Measurements from ENCODE around the gene KRT85. TPM values are rescaled to one million over a fixed set of nuclear protein-coding genes. Genes with fewer than 3 reads are reported as not detected.

Gene KRT85
- total RNA-seq, 1 experiment from 2014 or later = not detected

DNA sequence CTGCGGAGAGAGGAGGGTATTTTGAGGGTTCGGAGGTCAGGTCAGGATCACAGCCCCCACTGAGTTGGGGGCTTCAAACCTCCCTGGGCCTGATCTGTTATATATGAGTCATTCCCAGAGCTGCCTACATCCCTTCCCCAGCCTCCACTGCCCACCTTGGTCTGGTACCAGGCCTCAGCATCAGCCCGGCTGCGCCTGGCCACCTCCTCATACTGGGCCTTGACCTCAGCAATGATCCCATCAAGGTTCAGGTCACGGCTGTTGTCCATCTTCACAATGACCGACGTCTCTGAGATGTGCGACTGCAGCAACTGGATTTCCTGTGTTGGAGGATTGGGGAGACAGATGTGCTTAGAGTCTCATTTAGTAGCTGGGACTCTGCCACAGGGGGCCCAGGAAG, 13.9 kb upstream of the KRT85 start:
- ChIA-PET CTCF (no interaction called here), POLR2A (ENCODE audit: low non-redundant PET) (no interaction called here)
- Histone ChIP-seq H3K4me1 (ENCODE audit: insufficient read depth, low read length, poor library complexity, severe bottlenecking) (no peaks in the 10 kb centered on the region), H3K27ac (ENCODE audit: low read depth, low read length, poor library complexity, severe bottlenecking) (no peak overlapping the region), H3K9me3 (ENCODE audit: low read depth, low read length, poor library complexity, severe bottlenecking) (no peaks in the 10 kb centered on the region), H3K36me3 (ENCODE audit: insufficient read depth, low read length, poor library complexity, severe bottlenecking) (no peaks in the 10 kb centered on the region), H3K27me3 (replicated peaks; ENCODE audit: insufficient read depth, low read depth, low read length, poor library complexity) (no peaks in the 10 kb centered on the region), H3K4me3 (ENCODE audit: low read depth, low read length, poor library complexity, severe bottlenecking) (no peak overlapping the region)
- TF ChIP-seq CTCF (conservative IDR thresholded peaks at IDR 0.05; ENCODE audit: low read depth, low read length) (no peak), EZH2 (IDR thresholded peaks at IDR 0.05; ENCODE audit: borderline replicate concordance, low read depth, low read length, poor library complexity, severe bottlenecking) (no peak)
- intact Hi-C loops (cut with micrococcal nuclease; ENCODE audit: unreplicated experiment) = no loop called here
- BruUV-seq (replicated peaks) = no TSS peak
- no peak for DNase-seq (ENCODE audit: low spot score)

- Histone ChIP-seq H3K36me3 (ENCODE audit: insufficient read depth, low read length, poor library complexity, severe bottlenecking) (no peaks in the 10 kb centered on the region), H3K27ac (ENCODE audit: low read depth, low read length, poor library complexity, severe bottlenecking) (no peak overlapping the region), H3K4me3 (ENCODE audit: low read depth, low read length, poor library complexity, severe bottlenecking) (no peak overlapping the region), H3K9me3 (ENCODE audit: low read depth, low read length, poor library complexity, severe bottlenecking) (no peaks in the 10 kb centered on the region), H3K27me3 (replicated peaks; ENCODE audit: insufficient read depth, low read depth, low read length, poor library complexity) (no peaks in the 10 kb centered on the region), H3K4me1 (ENCODE audit: insufficient read depth, low read length, poor library complexity, severe bottlenecking) (no peaks in the 10 kb centered on the region)
- ChIA-PET CTCF (interaction anchor here (1.0 kb wide), 1 partner anchor 19 kb away, joined by 3 read pairs; no protein-coding TSS in a partner anchor), POLR2A (ENCODE audit: low non-redundant PET) (no interaction called here)
- peak; percentile 37 for DNase-seq (ENCODE audit: low spot score)
- intact Hi-C loops (cut with micrococcal nuclease; ENCODE audit: unreplicated experiment) = no loop called here
- peak; percentile 64 for TF ChIP-seq CTCF (conservative IDR thresholded peaks at IDR 0.05; ENCODE audit: low read depth, low read length)
- TF ChIP-seq EZH2 (IDR thresholded peaks at IDR 0.05; ENCODE audit: borderline replicate concordance, low read depth, low read length, poor library complexity, severe bottlenecking) = no peak
- BruUV-seq (replicated peaks) = no TSS peak
Measured at GRCh38 chr12:52380271-52380694, 13.0 kb upstream of the KRT85 start.

- H3K4me3 ChIP-seq (ENCODE audit: low read depth, low read length, poor library complexity, severe bottlenecking) = no peak overlapping the region
- ChIA-PET POLR2A (ENCODE audit: low non-redundant PET) (no interaction called here), CTCF (interaction anchor here (1.0 kb wide), 1 partner anchor 19 kb away, joined by 3 read pairs; no protein-coding TSS in a partner anchor)
- no peaks in the 10 kb centered on the region for H3K9me3 ChIP-seq (ENCODE audit: low read depth, low read length, poor library complexity, severe bottlenecking)
- no TSS peak for BruUV-seq (replicated peaks)
- no peaks in the 10 kb centered on the region for H3K4me1 ChIP-seq (ENCODE audit: insufficient read depth, low read length, poor library complexity, severe bottlenecking)
- TF ChIP-seq CTCF (conservative IDR thresholded peaks at IDR 0.05; ENCODE audit: low read depth, low read length) (no peak), EZH2 (IDR thresholded peaks at IDR 0.05; ENCODE audit: borderline replicate concordance, low read depth, low read length, poor library complexity, severe bottlenecking) (no peak)
- no peaks in the 10 kb centered on the region for H3K36me3 ChIP-seq (ENCODE audit: insufficient read depth, low read length, poor library complexity, severe bottlenecking)
- H3K27me3 ChIP-seq (replicated peaks; ENCODE audit: insufficient read depth, low read depth, low read length, poor library complexity) = no peaks in the 10 kb centered on the region
- no peak overlapping the region for H3K27ac ChIP-seq (ENCODE audit: low read depth, low read length, poor library complexity, severe bottlenecking)
- no peak for DNase-seq (ENCODE audit: low spot score)
- intact Hi-C loops (cut with micrococcal nuclease; ENCODE audit: unreplicated experiment) = no loop called here
Measured at GRCh38 chr12:52379536-52379935, 12.3 kb upstream of the KRT85 start.

All from A673 (cell line).